Activated CD4-positive, alpha-beta memory T cell treated with anti-CD3 and anti-CD28 coated beads, Interleukin-2, amount 10 ng/mL, durations not matched to agents 7 days and 5 days (primary cell): Measurements from ENCODE around the gene MYLK4. TPM values are rescaled to one million over a fixed set of nuclear protein-coding genes. Genes with fewer than 3 reads are reported as not detected.

Experiments used
- CTCF ChIA-PET: fragments of 350-600 bp; sonication (Branson Sonifier 250); formaldehyde crosslinking; loops from one replicate; lab custom pipeline; 2021; ENCODE audit warnings: antibody characterized with exemption, inconsistent platforms; lab: Charles Lee
- POLR2A ChIA-PET: fragments of 350-600 bp; sonication (Branson Sonifier 250); formaldehyde crosslinking; loops from one replicate; lab custom pipeline; 2021; ENCODE audit warnings: antibody characterized with exemption; lab: Charles Lee
- DNase-seq: peaks from one replicate; pipeline ENCODE4 v3.0.0-alpha.2; 2020
- H3K27ac Mint-ChIP-seq: one replicate; pipeline ENCODE4 v1.8.0; 2021; ENCODE audit warnings: mild to moderate bottlenecking, mixed read lengths
- H3K27me3 Mint-ChIP-seq: one replicate; pipeline ENCODE4 v1.8.0; 2021; ENCODE audit warnings: mixed read lengths
- H3K36me3 Mint-ChIP-seq: one replicate; pipeline ENCODE4 v1.8.0; 2021; ENCODE audit warnings: low read depth, mixed read lengths
- H3K4me1 Mint-ChIP-seq: one replicate; pipeline ENCODE4 v1.8.0; 2021; ENCODE audit warnings: mixed read lengths
- H3K4me3 Mint-ChIP-seq: one replicate; pipeline ENCODE4 v1.8.0; 2021; ENCODE audit warnings: mild to moderate bottlenecking, mixed read lengths
- H3K9me3 Mint-ChIP-seq: one replicate; pipeline ENCODE4 v1.8.0; 2021; ENCODE audit warnings: mixed read lengths
- total RNA-seq, 2 experiments: library from RNA; stranded (reverse); gene quantifications; one replicate each; pipeline ENCODE4 v1.2.3, GENCODE V29; 2021

Gene MYLK4
- total RNA-seq, 2 experiments from 2014 or later = 0.15 to 0.28 TPM

DNA sequence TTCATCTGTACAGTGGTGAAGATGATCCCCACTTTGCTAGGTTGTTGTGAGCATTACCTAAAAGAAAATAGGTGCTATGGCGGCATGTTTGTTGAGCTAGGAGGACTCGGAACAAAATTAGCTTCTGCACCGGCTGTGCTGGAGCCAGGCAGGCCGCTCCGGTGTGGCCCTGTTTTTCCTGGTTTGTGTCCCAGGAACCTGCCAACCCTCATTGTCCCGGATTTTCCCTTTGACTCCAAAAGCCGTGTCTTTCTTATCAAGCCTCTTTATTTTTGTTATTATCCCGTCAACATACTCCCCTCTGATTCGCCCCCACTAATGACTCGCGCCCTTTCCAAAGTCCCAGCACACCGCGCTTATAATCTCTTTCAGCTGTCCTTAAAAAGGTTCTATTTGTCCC lies 117.0 kb downstream of the MYLK4 start:
- ChIA-PET POLR2A (interaction anchor here (1.0 to 1.2 kb wide), 2 partner anchors 91 to 388 kb away, joined by 4 read pairs; no protein-coding TSS in a partner anchor), CTCF (interaction anchor here (0.6 to 3.1 kb wide), 73 partner anchors 8 to 1110 kb away, joined by 3 to 42 read pairs (median 4); partner anchors contain the start of genes MYLK4 and WRNIP1)
- no peak overlapping the region for H3K27ac Mint-ChIP-seq
- H3K9me3 Mint-ChIP-seq = no peaks in the 10 kb centered on the region
- H3K27me3 Mint-ChIP-seq = peaks cover 36% of the 10 kb centered on the region
- H3K4me3 Mint-ChIP-seq = peak overlapping the region; percentile 4
- peaks cover 8% of the 10 kb centered on the region for H3K4me1 Mint-ChIP-seq
- no peak for DNase-seq
- no peaks in the 10 kb centered on the region for H3K36me3 Mint-ChIP-seq

DNA sequence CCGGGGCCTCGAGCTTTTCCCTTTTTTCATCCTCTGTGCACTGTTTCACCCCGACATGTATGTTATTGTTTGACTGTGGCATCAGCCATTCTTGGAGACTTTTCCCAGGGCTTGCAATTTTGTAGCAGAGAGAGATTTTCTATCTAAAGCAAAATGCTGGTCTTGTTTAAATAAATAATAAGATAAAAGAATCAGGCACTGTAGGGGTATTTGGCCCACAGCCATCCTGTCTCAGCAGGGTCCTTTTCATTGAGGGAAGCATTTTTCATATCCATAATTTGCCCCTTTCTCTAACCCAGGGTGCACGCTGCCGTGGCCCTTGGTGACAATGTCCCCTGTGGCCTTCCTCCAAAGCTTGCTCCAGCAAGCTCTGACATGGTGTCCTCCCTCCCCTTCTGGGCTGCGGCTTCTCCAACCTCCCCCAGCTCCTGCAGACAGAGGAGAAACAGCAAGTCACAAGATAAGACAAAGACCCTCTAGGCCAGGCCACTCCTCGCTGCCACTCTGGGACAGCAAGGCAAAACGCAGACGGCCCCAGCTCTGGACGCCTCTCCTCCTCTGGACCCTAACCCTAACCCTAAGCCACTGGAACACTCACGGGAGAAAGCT lies 117.6 kb downstream of the MYLK4 start:
- Mint-ChIP-seq H3K36me3 (no peaks in the 10 kb centered on the region), H3K27ac (no peak overlapping the region), H3K4me1 (peaks cover 8% of the 10 kb centered on the region), H3K9me3 (no peaks in the 10 kb centered on the region), H3K4me3 (no peak overlapping the region), H3K27me3 (peaks cover 41% of the 10 kb centered on the region)
- ChIA-PET CTCF (interaction anchor here (0.6 to 2.9 kb wide), 6 partner anchors 88 to 1008 kb away, joined by 3 to 28 read pairs (median 8); no protein-coding TSS in a partner anchor), POLR2A (interaction anchor here (0.5 to 1.0 kb wide), 3 partner anchors 10 to 515 kb away, joined by 3 to 4 read pairs (median 3); no protein-coding TSS in a partner anchor)
- DNase-seq = no peak

DNA sequence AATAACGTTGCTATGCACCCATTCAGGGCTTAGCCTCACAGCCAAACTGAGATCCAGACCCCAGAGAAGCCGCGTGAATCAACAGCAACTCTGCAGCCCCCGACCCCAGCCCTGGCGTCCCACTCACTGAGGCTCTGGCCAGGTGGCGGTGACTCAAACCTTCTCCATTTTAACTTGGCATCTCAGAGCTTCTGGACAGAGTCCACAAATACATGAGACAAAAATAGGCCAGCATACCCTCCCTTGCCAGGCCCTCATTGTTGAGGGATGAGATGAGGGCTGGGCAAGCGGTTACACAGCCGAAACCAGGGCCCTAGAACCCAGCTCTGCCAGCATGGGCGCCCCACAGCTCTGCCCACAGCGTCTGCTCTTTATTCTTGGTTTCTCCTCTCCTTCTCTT lies 118.4 kb downstream of the MYLK4 start:
- POLR2A ChIA-PET = interaction anchor here (0.5 to 0.9 kb wide), 2 partner anchors 10 to 515 kb away, joined by 3 read pairs; no protein-coding TSS in a partner anchor
- Mint-ChIP-seq H3K4me1 (peaks cover 8% of the 10 kb centered on the region), H3K9me3 (no peaks in the 10 kb centered on the region), H3K4me3 (no peak overlapping the region), H3K27ac (no peak overlapping the region), H3K36me3 (no peaks in the 10 kb centered on the region), H3K27me3 (peaks cover 43% of the 10 kb centered on the region)
- no peak for DNase-seq
- CTCF ChIA-PET = interaction anchor here (0.6 to 1.7 kb wide), 4 partner anchors 90 to 1008 kb away, joined by 3 to 6 read pairs (median 4); no protein-coding TSS in a partner anchor

DNA sequence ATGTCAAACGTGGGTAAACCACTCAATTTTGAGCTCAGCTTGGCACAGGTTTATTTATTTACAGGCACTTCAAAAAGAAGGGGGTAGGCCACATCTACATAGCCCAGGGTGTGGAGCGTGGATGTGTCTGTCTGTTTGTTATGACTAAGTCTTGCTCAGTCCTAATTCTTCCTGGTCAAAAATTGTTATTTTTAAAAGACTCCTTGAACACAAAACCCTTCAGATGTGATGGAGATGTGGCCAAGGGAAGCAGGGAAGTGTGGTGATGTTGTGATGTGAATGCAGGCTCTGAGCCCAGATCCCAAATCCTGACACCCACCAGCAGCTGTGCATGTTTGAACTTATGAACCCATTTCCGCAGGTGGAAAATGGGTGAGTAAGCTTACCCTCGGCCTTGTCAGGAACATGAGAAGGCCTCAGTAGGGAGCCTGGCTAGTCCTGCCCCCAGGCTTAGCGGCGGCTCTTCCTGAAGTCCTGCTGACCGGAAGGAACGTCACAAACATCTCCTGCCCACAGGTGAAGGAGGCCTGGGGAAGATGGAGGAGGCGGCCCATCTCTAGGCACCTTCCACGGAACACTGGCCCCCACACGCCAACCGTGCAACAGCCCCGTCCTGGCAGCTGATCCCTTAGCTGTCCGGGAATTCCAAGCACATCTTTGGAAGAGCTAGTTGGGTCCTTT lies 119.7 kb downstream of the MYLK4 start:
- Mint-ChIP-seq H3K4me1 (peaks cover 8% of the 10 kb centered on the region), H3K27me3 (peaks cover 46% of the 10 kb centered on the region), H3K27ac (no peak overlapping the region), H3K9me3 (no peaks in the 10 kb centered on the region), H3K36me3 (no peaks in the 10 kb centered on the region), H3K4me3 (no peak overlapping the region)
- POLR2A ChIA-PET = no interaction called here
- no peak for DNase-seq
- CTCF ChIA-PET = interaction anchor here (1.5 to 1.7 kb wide), 2 partner anchors 148 to 182 kb away, joined by 3 to 6 read pairs; no protein-coding TSS in a partner anchor

DNA sequence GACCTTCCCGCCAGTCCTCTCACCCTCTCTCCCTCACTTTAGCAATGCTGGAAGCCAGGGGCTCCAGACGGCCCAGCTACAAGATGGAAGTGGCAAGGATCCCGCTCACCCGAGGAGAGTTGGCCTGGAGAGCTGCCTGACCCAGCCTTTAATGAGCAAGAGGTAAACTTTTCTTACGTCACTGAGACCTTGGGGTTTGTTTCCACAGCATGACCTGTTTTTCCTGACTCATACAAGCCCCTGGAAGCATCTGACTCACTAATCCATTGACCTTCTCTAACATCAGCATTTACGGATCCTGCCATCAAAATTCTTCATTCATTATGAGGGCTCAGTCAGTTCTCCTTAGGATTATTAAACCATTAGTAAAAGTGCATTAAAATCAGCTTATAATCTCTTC lies 120.4 kb downstream of the MYLK4 start:
- no peak overlapping the region for H3K27ac Mint-ChIP-seq
- no peaks in the 10 kb centered on the region for H3K9me3 Mint-ChIP-seq
- no peaks in the 10 kb centered on the region for H3K36me3 Mint-ChIP-seq
- DNase-seq = no peak
- no peak overlapping the region for H3K4me3 Mint-ChIP-seq
- POLR2A ChIA-PET = no interaction called here
- CTCF ChIA-PET = no interaction called here
- peaks cover 8% of the 10 kb centered on the region for H3K4me1 Mint-ChIP-seq
- peaks cover 48% of the 10 kb centered on the region for H3K27me3 Mint-ChIP-seq

DNA sequence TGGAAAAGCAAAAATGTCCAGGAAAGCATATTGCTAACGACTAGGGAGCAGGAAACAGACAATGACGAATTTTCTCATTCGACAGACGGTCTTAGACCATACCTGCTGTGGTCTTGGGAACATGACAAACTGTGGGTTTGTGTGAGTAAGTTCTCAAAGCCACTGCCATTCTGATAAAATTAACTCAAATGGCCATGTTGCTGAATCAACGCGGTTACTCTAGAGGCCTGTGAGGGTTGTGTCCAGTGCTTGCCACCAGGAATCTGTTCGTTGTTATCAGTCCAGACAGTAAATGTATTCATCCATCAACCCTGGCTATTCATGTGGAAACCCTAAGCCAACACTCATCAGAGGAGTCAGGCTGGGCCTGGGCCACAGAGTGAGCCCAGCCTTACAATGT lies 124.3 kb downstream of the MYLK4 start:
- no peak overlapping the region for H3K4me3 Mint-ChIP-seq
- no peak for DNase-seq
- H3K27me3 Mint-ChIP-seq = peaks cover 41% of the 10 kb centered on the region
- ChIA-PET POLR2A (no interaction called here), CTCF (interaction anchor here (2.3 kb wide), 1 partner anchor 8 kb away, joined by 11 read pairs; no protein-coding TSS in a partner anchor)
- H3K9me3 Mint-ChIP-seq = no peaks in the 10 kb centered on the region
- H3K27ac Mint-ChIP-seq = no peak overlapping the region
- no peaks in the 10 kb centered on the region for H3K36me3 Mint-ChIP-seq
- no peaks in the 10 kb centered on the region for H3K4me1 Mint-ChIP-seq

DNA sequence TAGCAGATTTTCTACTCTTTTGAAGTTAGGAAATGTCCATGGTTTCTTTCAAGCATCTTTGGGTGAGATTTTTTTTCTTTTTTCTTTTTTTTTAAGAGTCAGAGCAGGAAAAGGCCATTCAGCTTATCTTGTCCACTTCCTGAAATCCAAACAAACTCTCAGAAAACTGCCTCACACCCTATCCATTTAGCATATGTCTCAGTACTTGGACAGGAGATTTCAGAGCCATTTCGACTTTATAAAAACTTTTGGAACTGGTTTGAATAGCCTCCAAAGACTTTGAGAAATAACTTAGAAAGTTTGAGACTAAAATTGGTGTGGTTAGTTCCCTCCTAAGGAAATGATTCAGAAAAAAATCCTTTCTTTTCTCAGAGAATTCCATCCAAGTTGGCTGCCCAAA lies 125.1 kb downstream of the MYLK4 start:
- ChIA-PET CTCF (interaction anchor here (2.3 kb wide), 1 partner anchor 9 kb away, joined by 11 read pairs; no protein-coding TSS in a partner anchor), POLR2A (no interaction called here)
- Mint-ChIP-seq H3K4me1 (no peaks in the 10 kb centered on the region), H3K27me3 (peaks cover 38% of the 10 kb centered on the region), H3K4me3 (no peak overlapping the region), H3K27ac (no peak overlapping the region), H3K9me3 (no peaks in the 10 kb centered on the region), H3K36me3 (no peaks in the 10 kb centered on the region)
- no peak for DNase-seq

DNA sequence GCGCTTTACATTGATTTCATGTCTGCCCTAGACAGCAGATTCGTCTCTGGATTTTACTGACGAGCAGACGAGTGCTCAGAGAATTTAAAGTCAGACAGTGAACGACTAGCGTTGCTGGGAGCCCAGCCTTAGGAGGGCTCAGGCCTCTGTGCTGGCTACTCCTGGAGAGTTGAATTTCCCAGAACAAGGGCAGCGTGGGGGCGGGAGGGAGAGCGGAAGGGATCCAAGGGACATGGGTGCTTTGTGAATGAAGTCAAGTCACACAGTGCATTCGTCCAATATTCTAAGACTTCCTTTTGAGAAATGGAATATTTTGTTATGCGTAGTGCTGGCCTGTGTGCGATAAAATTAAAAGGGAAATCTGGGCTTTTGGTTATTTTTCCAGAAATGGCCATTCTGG lies 126.5 kb downstream of the MYLK4 start:
- no peaks in the 10 kb centered on the region for H3K9me3 Mint-ChIP-seq
- H3K27ac Mint-ChIP-seq = no peak overlapping the region
- no peak for DNase-seq
- ChIA-PET CTCF (interaction anchor here (2.3 kb wide), 1 partner anchor 10 kb away, joined by 11 read pairs; no protein-coding TSS in a partner anchor), POLR2A (no interaction called here)
- H3K4me3 Mint-ChIP-seq = no peak overlapping the region
- no peaks in the 10 kb centered on the region for H3K4me1 Mint-ChIP-seq
- H3K27me3 Mint-ChIP-seq = peaks cover 39% of the 10 kb centered on the region
- no peaks in the 10 kb centered on the region for H3K36me3 Mint-ChIP-seq

DNA sequence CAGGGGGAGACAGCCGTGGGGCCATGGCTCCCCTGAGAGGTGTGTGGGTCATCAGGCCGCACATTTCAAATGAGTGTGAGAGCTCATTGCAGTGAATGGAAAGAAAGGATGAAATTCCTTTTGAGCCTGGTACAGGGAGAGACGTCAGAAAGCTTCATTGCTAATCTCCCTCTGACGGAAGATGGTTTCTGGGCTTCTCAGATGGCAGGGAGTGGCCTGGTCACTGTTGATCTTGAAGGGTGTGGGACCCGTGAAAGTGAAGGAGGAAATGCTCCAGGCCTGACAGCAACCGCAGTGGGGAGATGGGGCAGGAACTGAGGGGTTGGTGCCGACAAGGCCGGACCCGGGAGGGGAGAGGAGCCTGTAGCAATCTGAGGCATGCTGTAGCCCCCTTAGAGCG lies 127.4 kb downstream of the MYLK4 start:
- POLR2A ChIA-PET = interaction anchor here (0.9 kb wide), 1 partner anchor 10 kb away, joined by 3 read pairs; no protein-coding TSS in a partner anchor
- Mint-ChIP-seq H3K4me3 (no peak overlapping the region), H3K27me3 (peaks cover 39% of the 10 kb centered on the region), H3K27ac (no peak overlapping the region), H3K9me3 (no peaks in the 10 kb centered on the region), H3K36me3 (no peaks in the 10 kb centered on the region), H3K4me1 (no peaks in the 10 kb centered on the region)
- no peak for DNase-seq
- CTCF ChIA-PET = interaction anchor here (1.4 kb wide), 1 partner anchor 11 kb away, joined by 3 read pairs; no protein-coding TSS in a partner anchor

DNA sequence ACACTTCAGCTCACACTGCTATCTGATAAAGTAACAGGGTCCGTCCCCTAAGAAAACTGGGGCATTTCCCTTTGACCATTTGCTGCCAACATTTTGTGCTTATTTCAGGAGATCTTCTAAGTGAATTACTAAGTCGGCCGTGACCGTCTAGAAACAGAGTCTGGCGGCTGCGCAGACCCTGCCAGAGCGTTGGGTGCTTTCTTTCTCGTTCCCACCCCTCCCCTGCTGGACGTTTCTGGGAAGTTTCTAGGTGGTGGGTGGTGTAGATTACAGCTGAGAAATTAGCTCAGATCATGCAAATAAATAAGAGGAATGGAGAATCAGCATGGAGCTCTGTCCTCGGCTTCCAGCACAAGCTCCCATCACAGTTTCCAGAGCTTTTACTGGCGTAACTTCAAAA lies 128.1 kb downstream of the MYLK4 start:
- DNase-seq = no peak
- peaks cover 43% of the 10 kb centered on the region for H3K27me3 Mint-ChIP-seq
- no peaks in the 10 kb centered on the region for H3K4me1 Mint-ChIP-seq
- H3K27ac Mint-ChIP-seq = no peak overlapping the region
- H3K36me3 Mint-ChIP-seq = no peaks in the 10 kb centered on the region
- no peak overlapping the region for H3K4me3 Mint-ChIP-seq
- CTCF ChIA-PET = interaction anchor here (1.4 kb wide), 1 partner anchor 12 kb away, joined by 3 read pairs; no protein-coding TSS in a partner anchor
- POLR2A ChIA-PET = interaction anchor here (0.9 kb wide), 1 partner anchor 10 kb away, joined by 3 read pairs; no protein-coding TSS in a partner anchor
- H3K9me3 Mint-ChIP-seq = no peaks in the 10 kb centered on the region

DNA sequence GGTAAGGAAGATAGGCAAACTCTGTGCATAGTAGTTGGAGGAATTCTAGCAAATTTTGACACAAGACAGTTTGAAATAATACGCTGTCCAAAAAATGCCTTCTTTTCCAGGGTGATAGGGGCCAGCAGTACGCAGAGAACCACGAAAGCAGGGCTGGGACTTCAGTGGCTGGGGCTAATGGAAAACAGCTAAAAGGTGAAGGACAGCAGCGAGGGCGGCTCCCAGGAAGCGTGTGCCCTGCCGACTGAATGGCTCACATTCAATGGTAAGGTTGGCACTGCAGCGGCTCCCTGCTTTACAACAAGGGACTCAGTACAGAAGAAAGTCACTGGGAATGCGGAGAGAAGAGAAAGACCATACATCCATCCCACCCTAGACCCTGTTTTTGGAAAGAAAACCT lies 131.1 kb downstream of the MYLK4 start:
- no peak for DNase-seq
- ChIA-PET POLR2A (no interaction called here), CTCF (interaction anchor here (1.0 kb wide), 1 partner anchor 15 kb away, joined by 3 read pairs; no protein-coding TSS in a partner anchor)
- H3K27ac Mint-ChIP-seq = no peak overlapping the region
- no peaks in the 10 kb centered on the region for H3K4me1 Mint-ChIP-seq
- no peak overlapping the region for H3K4me3 Mint-ChIP-seq
- H3K27me3 Mint-ChIP-seq = peaks cover 32% of the 10 kb centered on the region
- H3K36me3 Mint-ChIP-seq = no peaks in the 10 kb centered on the region
- H3K9me3 Mint-ChIP-seq = no peaks in the 10 kb centered on the region

DNA sequence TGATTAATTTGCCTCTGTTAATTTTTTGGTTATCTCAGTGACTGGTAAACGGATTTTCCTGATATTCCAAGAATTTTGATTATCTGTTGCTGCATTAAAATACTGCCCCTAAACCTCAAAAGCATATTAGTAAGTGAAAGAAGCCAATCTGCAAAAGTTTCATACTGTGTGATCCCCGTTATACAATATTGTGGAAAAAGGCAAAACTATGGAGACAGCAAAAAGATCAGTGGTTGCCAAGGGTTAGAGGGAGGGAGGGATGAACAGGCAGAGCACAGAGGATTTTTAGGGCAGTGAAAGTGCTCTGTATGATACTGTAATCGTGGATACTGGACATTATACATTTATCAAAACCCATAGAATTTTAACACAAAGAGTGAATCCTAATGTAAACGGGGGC lies 133.0 kb downstream of the MYLK4 start:
- H3K36me3 Mint-ChIP-seq = no peaks in the 10 kb centered on the region
- H3K4me1 Mint-ChIP-seq = no peaks in the 10 kb centered on the region
- POLR2A ChIA-PET = no interaction called here
- CTCF ChIA-PET = no interaction called here
- H3K9me3 Mint-ChIP-seq = peaks cover 7% of the 10 kb centered on the region
- no peak for DNase-seq
- H3K27ac Mint-ChIP-seq = no peak overlapping the region
- H3K4me3 Mint-ChIP-seq = no peak overlapping the region
- peaks cover 45% of the 10 kb centered on the region for H3K27me3 Mint-ChIP-seq

DNA sequence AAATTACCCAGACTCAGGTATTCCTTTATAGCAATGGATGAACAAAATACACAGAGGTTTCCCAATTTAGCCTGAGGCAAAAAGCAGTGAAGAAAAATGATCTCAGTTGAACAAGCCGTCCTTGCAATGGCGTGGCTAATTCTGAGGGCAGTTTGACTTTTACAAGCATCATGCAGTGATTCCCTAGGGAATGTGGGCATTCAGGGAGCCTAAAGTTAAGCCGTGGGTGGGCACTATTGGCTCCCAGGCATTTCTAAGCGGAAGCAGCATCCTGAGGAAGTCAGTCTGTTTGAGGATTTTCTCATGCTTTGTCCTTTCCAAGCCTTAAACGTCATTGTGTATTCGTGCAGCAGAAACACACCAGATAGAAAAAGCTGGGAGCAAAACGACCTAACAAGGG lies 133.9 kb downstream of the MYLK4 start:
- CTCF ChIA-PET = no interaction called here

More for the DNA sequence above, 133.9 kb downstream of the MYLK4 start:
- no peak for DNase-seq
- Mint-ChIP-seq H3K9me3 (peaks cover 7% of the 10 kb centered on the region), H3K36me3 (no peaks in the 10 kb centered on the region), H3K4me3 (no peak overlapping the region), H3K27ac (no peak overlapping the region), H3K4me1 (no peaks in the 10 kb centered on the region), H3K27me3 (peaks cover 41% of the 10 kb centered on the region)
- POLR2A ChIA-PET = no interaction called here
